GM21717 (cell line): ENCODE measurements around the gene ALDOB.
"Not testable (repeated sequence)": the region's sequence is repeated elsewhere in the genome, so short reads cannot be mapped to it uniquely, and the experiment has no call there.

Source experiments
- ATAC-seq: cut with Tn5 transposase; IDR thresholded peaks from one replicate; pipeline ENCODE4 v1.9.1; 2021; ENCODE audit warnings: mild to moderate bottlenecking, moderate library complexity; ENCODE audit not compliant: unreplicated experiment

The ALDOB gene

DNA sequence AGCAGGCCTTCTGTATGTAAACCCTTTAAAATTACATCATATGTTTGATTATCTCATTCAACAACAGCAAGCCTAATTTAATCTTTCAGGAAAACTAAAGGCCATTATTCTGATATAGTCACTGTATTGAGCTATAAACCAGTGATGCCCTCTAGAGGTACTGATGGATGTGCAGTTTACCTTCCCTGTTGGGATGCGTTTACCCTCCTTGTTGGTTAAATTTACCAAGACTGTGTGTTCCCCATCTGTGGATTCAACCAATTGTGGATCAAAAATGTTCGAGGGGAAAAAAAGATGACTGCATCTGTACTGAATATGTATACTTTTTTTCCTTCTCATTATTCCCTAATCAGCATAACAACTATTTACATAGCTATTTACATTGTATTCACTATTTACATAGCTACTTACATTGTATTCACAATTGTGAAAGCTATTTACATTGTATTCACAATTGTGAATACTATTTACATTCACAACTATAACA lies 47.0 kb downstream of the ALDOB start:
- no peak for ATAC-seq

DNA sequence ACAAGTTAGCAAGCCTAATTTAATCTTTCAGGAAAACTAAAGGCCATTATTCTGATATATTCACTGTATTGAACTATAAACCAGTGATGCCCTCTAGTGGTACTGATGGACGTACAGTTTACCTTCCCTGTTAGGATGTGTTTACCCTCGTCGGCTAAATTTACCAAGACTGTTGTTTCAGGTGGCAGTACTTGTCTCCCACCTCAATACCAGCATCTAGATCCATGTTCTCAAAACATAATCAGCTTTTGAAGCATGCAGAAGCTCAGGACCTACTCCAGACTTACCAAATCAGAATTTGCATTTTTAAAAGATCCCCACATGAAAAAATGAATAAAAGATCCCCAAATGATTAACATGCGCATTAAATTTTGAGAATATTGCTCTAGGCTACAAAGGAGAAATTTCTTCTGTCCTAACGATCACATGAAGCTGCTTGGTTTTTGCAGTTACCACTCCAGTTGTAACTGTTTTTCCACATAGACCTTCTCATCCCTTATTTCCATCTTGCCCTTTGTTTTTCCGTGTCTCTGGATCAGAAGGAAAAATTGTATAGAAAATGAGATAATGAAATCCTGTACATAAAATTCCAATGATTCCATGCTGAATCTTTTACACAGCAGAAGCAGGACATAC lies 47.6 kb downstream of the ALDOB start:
- ATAC-seq: no peak

DNA sequence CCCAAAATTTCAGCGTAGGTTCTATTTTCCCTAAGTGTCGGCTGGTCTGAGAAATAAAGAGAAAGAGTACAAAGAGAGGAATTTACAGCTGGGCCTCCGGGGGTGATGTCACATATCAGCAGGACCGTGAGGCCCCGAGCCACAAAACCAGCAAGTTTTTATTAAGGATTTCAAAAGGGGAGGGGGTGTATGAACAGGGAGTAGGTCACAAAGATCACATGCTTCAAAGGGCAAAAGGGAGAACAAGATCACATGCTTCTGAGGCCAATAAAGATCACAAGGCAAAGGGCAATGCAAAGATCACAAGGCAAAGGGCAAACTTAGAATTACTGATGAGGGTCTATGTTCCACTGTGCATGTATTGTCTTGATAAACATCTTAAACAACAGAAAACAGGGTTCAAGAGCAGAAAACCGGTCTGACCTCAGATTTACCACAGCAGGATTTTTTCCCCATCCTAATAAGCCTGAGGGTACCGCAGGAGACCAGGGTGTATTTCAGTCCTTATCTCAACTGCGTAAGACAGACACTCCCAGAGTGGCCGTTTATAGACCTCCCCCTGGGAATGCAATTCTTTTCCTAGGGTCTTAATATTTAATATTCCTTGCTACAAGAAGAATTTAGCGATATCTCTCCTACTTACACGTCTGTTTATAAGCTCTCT lies 50.6 kb downstream of the ALDOB start, which contains the start of gene BAAT:
Gene BAAT, minus strand, starts transcription at position 134 of the 664 bp plus-strand sequence. CDS start 13,602 bp downstream, outside the sequence.
- not testable (repeated sequence) for ATAC-seq

DNA sequence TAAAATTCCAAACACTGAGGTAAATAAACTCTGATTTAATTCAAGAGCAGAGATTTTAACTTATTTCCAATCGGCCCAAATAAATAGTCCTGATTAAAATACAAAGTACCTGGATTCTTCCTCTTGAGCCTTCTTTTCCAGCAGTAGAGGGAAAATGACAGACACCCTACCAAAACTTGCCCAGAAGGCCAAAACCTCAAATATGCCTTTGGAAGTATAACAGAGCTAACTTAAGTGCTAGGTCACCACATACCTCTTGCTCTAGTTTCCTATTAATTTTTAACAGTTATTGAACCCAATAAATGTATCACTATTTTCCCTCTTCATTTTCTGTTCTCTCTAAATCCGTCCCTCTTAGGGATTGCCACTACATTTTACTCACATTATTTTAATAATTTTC lies 52.2 kb downstream of the ALDOB start:
- ATAC-seq: no peak

DNA sequence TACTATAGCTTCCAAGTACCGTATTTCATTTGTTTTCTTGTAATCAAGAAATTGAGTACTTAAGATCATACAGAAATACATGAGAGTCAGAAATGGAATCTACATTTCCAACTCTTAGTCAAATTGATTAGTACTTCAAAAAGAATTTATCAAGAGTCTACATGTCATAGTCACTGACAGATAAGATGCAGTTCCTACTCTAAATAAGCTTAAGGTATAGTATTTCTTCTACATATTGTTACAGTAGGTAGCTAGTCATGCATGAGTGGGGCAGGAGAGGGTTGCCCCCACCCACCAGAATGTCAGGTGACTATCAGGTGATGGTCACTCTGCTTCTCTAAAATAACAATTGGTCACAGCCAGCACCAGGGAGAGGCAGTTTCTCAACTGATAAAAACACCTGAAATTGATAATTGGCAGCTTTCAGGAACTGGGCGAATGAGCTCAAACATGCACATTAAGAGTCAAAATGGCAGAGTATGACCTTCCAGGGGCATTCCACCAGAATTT lies 53.7 kb downstream of the ALDOB start:
- no peak for ATAC-seq

DNA sequence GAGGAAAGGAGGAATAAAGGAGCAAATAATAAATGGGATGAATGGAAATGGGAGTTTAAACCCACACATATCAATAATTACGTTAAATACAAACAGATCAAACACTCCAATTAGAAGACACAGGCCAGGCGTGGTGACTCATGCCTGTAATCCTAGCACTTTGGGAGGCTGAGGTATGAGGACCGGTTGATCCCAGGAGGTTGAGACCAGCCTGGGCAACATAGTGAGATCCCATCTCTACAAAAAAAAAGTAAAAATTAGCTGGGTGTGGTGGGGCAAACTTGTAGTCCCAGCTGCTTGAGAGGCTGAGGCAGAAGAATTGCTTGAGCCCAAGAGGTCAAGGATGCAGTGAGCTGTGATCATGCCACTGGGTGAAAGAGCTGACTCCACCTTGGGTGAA lies 54.5 kb downstream of the ALDOB start:
- ATAC-seq: no peak

DNA sequence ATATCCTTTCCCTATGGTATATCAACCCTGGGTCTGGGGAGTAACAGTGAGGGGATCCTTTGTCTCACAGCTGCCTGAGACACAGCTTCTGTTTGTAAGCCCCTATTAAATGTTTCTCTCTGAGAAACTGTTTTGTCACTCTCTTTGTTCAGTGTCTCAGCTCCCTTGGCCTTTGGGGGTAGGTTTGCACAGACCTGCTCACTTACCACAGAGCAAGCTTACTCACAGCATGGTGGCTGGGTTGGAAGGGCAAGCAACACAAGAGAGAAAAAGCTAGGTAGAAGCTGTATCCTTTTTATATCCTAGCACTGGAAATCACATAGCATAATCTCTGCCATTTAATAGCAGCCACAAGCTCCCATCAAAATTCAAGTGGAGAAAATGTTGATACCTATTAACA lies 55.3 kb downstream of the ALDOB start:
- ATAC-seq: no peak

DNA sequence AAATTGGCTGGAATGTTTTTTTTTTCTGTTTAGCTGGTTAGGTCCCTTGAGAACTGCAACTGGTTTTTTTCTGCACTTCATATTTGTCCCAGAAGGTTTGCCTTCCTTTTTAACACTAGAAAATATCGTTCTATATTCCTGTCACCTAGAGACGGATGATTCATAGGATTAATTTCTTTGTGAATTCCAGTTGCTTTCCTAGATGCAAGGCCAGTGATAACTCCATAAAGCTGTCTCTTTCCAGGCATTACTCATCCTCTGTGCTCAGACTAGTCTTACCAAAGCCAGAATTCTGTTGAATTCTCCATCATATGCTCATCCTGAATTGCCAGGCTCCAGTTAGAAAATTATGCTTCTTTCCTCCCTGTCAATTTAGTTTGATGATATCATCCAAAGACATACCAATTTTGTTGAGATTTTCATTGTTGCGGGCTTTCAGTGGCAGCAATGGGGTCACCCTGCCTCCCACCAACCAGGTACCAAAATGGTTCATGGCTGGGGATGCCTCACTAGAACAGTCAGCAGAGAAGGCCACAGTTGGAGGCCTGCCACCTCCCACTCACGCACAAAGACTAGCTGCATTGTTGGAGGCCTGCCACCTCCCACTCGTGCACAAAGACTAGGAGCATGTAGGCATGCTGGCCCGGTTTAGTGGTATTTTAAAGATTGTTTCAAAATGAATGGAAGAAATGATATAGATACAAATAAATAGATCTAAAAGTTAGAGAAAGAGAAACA lies 59.3 kb downstream of the ALDOB start:
- ATAC-seq: no peak

DNA sequence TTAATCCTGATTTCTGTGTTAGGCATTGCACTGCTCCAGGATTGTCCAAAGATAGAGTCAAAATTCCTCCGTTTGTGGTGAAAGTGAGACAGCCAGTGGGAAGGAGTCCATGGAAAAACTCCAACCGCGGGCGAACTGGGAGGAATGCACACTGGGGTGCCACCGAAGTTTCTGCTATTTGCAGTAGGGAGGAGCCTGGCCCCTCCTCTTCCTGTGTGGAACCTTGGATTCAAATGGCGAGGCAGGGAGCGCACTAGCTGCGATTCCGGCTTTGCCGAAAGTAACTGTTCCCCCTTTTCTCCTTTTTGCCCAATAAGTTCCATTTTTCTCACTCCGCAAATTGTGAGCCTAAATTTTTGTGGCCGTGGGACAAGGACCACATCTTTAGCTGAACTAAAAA lies 60.0 kb downstream of the ALDOB start:
- ATAC-seq: no peak

DNA sequence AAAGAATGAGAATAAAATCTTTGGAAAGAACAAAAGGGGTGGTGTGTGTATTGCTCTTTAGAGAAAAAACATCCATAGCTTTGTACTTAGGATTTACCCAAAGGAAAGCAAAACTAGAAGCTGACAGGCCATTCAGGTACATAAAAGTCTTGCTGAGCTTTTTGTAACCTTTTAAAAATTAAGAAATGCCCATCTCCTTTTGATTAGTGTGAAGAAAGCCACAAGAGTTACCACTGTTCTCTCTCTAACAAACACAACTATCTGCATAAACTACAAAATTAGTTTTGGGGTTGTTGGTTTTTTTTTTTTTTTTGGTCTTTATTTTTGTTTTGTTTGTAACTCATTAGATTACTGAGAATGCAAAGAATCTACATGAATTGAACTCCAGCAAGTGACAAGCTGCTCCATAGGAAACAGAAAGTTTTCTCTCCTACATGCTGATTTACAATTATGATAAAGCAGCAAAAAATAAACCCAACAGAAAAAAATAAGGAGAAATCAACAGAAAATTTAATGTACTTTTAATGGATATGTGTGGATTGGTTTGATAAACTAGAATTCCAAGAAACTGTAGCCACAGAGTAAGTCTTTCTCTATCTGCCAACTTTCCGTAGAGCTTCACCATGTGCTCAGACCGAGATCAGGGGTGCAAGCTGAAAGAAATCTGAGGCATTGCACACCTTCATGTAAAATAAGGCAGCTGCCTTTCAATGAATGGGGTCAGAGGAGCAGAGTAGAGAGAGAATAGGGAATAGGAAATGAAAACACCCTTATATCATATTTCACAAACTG lies 63.1 kb downstream of the ALDOB start:
- no peak for ATAC-seq

DNA sequence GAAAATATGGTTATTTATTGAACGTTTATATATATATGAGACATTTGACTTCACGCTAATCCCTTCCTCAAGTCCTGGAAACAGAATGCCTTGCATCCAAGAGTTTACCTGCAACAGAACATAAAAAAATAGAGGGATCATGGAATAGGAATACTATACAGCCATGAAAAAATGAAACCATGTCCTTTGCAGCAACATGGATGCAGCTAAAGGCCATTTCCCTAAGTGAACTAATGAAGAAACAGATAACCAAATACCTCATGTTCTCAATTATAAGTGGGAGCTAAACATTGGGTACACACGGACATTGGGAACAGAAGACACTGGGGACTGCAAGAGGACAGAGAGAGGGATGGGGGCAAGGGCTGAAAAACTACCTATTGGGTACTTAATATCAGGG lies 63.8 kb downstream of the ALDOB start:
- no peak for ATAC-seq
